Measurements from ENCODE around the gene RHBDD3. TPM values are rescaled to one million over a fixed set of nuclear protein-coding genes. Genes with fewer than 3 reads are reported as not detected.

RHBDD3 gene
- total and polyA plus RNA-seq, 9 of the 15 experiments (the other 6 are each of a cell fraction or from before 2014, with no cell fraction given): 0.32 to 35.6 (median 14.0) TPM

- peak; percentile 66 for TF ChIP-seq GATAD2B (IDR thresholded peaks at IDR 0.05; ENCODE audit: borderline replicate concordance)
- TF ChIP-seq ZNF263 (CRISPR knock-in tag; IDR thresholded peaks at IDR 0.05; ENCODE audit: borderline replicate concordance): no peak
- peak; percentile 69 for TF ChIP-seq PHF8 (IDR thresholded peaks at IDR 0.05; ENCODE audit: borderline replicate concordance, low read length)
- no peak for TF ChIP-seq HDAC8 (tag; IDR thresholded peaks at IDR 0.05)
- peak; percentile 15; the same call in 1 of the 2 replicates for TF ChIP-seq MAFF (IDR thresholded peaks at IDR 0.05; ENCODE audit: low read length)
- TF ChIP-seq MCM2 (IDR thresholded peaks at IDR 0.05; ENCODE audit: low read depth): no peak
- no peak for TF ChIP-seq KAT8 (IDR thresholded peaks at IDR 0.05; ENCODE audit: low read depth)
- TF ChIP-seq EHMT2 (IDR thresholded peaks at IDR 0.05): no peak
- TF ChIP-seq THAP12 (CRISPR knock-in tag; IDR thresholded peaks at IDR 0.05): peak; percentile 17; the same call in 1 of the 2 replicates
- peak; percentile 62 for TF ChIP-seq ATF3 (IDR thresholded peaks at IDR 0.05)
- peak; percentile 74; the same call in 1 of the 2 replicates for TF ChIP-seq ATF3 (CRISPR knock-in tag; conservative IDR thresholded peaks at IDR 0.05)
- TF ChIP-seq NR3C1 (CRISPR knock-in tag; IDR thresholded peaks at IDR 0.05): no peak
- TF ChIP-seq HNRNPLL (IDR thresholded peaks at IDR 0.05; ENCODE audit: low read depth, low read length, poor library complexity, severe bottlenecking): peak; percentile 40
- TF ChIP-seq ZFP36 (IDR thresholded peaks at IDR 0.05; ENCODE audit: low read depth, low read length, partially characterized antibody): no peak
- TF ChIP-seq FOXK1 (CRISPR knock-in tag; IDR thresholded peaks at IDR 0.05; ENCODE audit: borderline replicate concordance): no peak
- no peak for TF ChIP-seq TRIM28 (IDR thresholded peaks at IDR 0.05)
- TF ChIP-seq TCF7L2 (IDR thresholded peaks at IDR 0.05; ENCODE audit: low read depth, low read length): peak; percentile 93
- no peak for TF ChIP-seq ELF1 (tag; IDR thresholded peaks at IDR 0.05)
- TF ChIP-seq TRIM24 (IDR thresholded peaks at IDR 0.05): no peak; a peak in 2 of 4 replicates
- no peak for TF ChIP-seq RBM15 (IDR thresholded peaks at IDR 0.05; ENCODE audit: insufficient read depth, low read length)
- TF ChIP-seq CREBBP (IDR thresholded peaks at IDR 0.05; ENCODE audit: low read depth, low read length): no peak
- TF ChIP-seq POLR3G (IDR thresholded peaks at IDR 0.05; ENCODE audit: extremely low read depth, insufficient read length, insufficient replicate concordance): no peak
- no peak for TF ChIP-seq CBX1 (IDR thresholded peaks at IDR 0.05; ENCODE audit: low read depth)
- 0 out of 2 replicates have a peak, but pooled peaks have one; percentile 27 for TF ChIP-seq SRSF1 (IDR thresholded peaks at IDR 0.05; ENCODE audit: low read depth, low read length)
- TF ChIP-seq DACH1 (IDR thresholded peaks at IDR 0.05; ENCODE audit: partially characterized antibody): no peak
- TF ChIP-seq JUN (IDR thresholded peaks at IDR 0.05; ENCODE audit: borderline replicate concordance, low read depth, low read length): no peak
- 0 out of 2 replicates have a peak, but pooled peaks have one; percentile 43 for TF ChIP-seq JUN (CRISPR knock-in tag; IDR thresholded peaks at IDR 0.05; ENCODE audit: borderline replicate concordance)
- TF ChIP-seq CBX5 (IDR thresholded peaks at IDR 0.05; ENCODE audit: borderline replicate concordance, low read depth): no peak
- TF ChIP-seq PHB (CRISPR knock-in tag; IDR thresholded peaks at IDR 0.05): no peak
- peak; percentile 80 for TF ChIP-seq NFE2 (IDR thresholded peaks at IDR 0.05; ENCODE audit: low read depth)
Observed at GRCh38 chr22:29267858-29268510, at the start of gene RHBDD3, which contains the start of gene EWSR1 (continued).

All from K562 (cell line).